H1 (cell line): ENCODE data around the gene LTO1. TPM values are rescaled to one million over a fixed set of nuclear protein-coding genes. Genes with fewer than 3 reads are reported as not detected.

Source experiments
- CTCF ChIP-seq, 3 experiments: IDR thresholded peaks; 1 replicate in 2 of 3; 2 replicates in 1 of 3; pipeline versions ENCODE4 v1.5.1 to v1.6.1; 2011; ENCODE audit warnings: low read length in 3 of 3, mild to moderate bottlenecking in 3 of 3, inconsistent platforms in 2 of 3, low read depth in 1 of 3, moderate library complexity in 1 of 3; ENCODE audit not compliant: insufficient read depth in 1 of 3; ENCODE audit errors: control extremely low read depth in 1 of 3
- EGR1 ChIP-seq: IDR thresholded peaks from 2 replicates; pipeline ENCODE4 v1.6.1; 2011; ENCODE audit warnings: low read depth, low read length, borderline replicate concordance
- EP300 ChIP-seq, 2 experiments: IDR thresholded peaks; 1 replicate in 1 of 2; 2 replicates in 1 of 2; pipeline ENCODE4 v1.6.1; 2011 to 2012; ENCODE audit warnings: low read depth in 2 of 2, low read length in 2 of 2, mild to moderate bottlenecking in 2 of 2, borderline replicate concordance in 1 of 2, inconsistent platforms in 1 of 2, moderate library complexity in 1 of 2
- GTF2F1 ChIP-seq: IDR thresholded peaks from 2 replicates; pipeline ENCODE4 v1.6.1; 2012; ENCODE audit warnings: low read depth, low read length, improper control_type of control experiment, borderline replicate concordance
- HDAC6 ChIP-seq: IDR thresholded peaks from one replicate; pipeline ENCODE4 v1.7.1; 2012; ENCODE audit warnings: low read depth, mild to moderate bottlenecking, inconsistent platforms, low read length, moderate library complexity
- RXRA ChIP-seq: IDR thresholded peaks from 2 replicates; pipeline ENCODE4 v1.6.1; 2011; ENCODE audit warnings: low read depth, mild to moderate bottlenecking, low read length, moderate library complexity; ENCODE audit not compliant: insufficient read depth
- polyA plus RNA-seq, 7 experiments: library from polyadenylated mRNA; depleted of rRNA in 3 of 7; stranded (reverse) in 5 of 7; unstranded in 2 of 7; fragments of >200 nt in 5 of 7; fragments of 200-250 nt in 2 of 7; gene quantifications; 1 replicate in 5 of 7; 2 replicates in 1 of 7; 4 replicates in 1 of 7; pipeline versions ENCODE4 v1.2.1 to v1.2.3, GENCODE V29; 2011 to 2013; ENCODE audit warnings: missing spikeins in 2 of 7, mixed read lengths in 2 of 7
- total RNA-seq: library from RNA; stranded (reverse); fragmentation: NEBNext Ultra II Directional; extraction: Animal tissue kit (Norgen Biotek cat#: 25700); gene quantifications from 2 replicates; pipeline ENCODE4 v1.2.1, GENCODE V29; 2021

LTO1 gene
- total and polyA plus RNA-seq, 2 of the 8 experiments (the other 6 are each of a cell fraction or from before 2014, with no cell fraction given) = 15.4 to 21.3 TPM

DNA sequence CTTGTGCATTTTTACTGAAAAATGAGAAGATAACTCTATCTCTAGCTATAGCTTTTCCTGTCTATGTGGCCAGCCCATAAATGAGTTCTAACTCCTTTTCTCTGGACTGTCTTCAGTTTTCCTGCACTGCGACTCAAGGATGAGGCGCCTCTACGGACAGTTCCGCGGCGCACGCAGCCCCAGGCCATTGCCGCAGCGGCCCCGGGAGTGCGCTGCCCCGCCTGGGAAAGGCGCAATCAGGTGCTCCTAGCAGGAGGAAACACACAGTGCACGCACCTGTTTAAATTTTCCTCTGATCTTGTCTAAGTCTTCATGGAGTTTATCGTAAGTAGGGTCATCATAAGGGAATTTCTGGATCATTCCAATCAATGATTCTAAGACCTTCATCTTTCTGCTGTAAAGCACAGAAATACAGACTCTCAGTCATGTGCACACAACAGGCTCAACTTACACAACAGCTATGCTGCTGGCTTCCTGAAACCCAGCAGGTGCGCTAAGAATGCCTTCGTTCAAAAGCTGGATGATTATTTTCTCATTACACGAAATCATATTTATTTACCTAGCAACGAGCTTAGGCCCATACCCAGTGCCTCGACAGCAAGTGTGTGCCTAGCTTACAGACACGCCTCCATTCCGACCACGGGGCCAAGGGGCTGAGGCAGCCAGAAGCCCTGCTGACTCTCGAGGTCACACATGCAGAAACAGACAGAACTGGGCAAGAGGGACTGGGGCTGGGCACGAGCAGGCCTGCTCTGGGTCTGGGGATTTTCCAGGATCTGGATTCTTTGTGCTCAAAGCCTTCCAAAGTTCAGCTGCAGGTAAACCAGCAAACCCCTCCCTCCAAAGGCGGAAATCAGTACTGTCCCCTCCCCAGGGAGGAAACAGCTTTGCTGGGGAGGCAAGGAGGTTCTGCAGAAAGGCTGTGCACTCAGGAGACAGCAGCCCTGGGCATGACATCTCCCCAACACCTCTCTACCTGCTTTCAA is 7.2 kb downstream of the LTO1 start (continued):
- no peak for TF ChIP-seq CTCF (IDR thresholded peaks at IDR 0.05; ENCODE audit: control extremely low read depth in 1 of 3, insufficient read depth in 1 of 3, low read depth in 1 of 3, low read length in 3 of 3)
- no peak for TF ChIP-seq RXRA
- no peak for TF ChIP-seq EP300 (IDR thresholded peaks at IDR 0.05; ENCODE audit: borderline replicate concordance in 1 of 2, low read depth in 2 of 2, low read length in 2 of 2)
- TF ChIP-seq HDAC6 = no peak
- no peak for TF ChIP-seq GTF2F1
- no peak for TF ChIP-seq EGR1
